ENCODE data around the gene MLF1.

- TF ChIP-seq POLR2A (IDR thresholded peaks at IDR 0.05; ENCODE audit: low read length) (no peak), GATA1 (IDR thresholded peaks at IDR 0.05; ENCODE audit: low read depth, low read length) (no peak)
Measured at GRCh38 chr3:158572766-158573060, 1.7 kb downstream of the MLF1 start.

All from erythroblast (primary cell).